Stimulated activated naive CD4-positive, alpha-beta T cell (primary cell): Measurements from ENCODE around the gene ASCC3.
"Not testable (repeated sequence)": the region's sequence is repeated elsewhere in the genome, so short reads cannot be mapped to it uniquely, and the experiment has no call there.

Source experiments
- DNase-seq, 6 experiments: peaks; one replicate each; lab custom pipeline; 2025; lab: John Stamatoyannopoulos, UW

Gene ASCC3, protein sequence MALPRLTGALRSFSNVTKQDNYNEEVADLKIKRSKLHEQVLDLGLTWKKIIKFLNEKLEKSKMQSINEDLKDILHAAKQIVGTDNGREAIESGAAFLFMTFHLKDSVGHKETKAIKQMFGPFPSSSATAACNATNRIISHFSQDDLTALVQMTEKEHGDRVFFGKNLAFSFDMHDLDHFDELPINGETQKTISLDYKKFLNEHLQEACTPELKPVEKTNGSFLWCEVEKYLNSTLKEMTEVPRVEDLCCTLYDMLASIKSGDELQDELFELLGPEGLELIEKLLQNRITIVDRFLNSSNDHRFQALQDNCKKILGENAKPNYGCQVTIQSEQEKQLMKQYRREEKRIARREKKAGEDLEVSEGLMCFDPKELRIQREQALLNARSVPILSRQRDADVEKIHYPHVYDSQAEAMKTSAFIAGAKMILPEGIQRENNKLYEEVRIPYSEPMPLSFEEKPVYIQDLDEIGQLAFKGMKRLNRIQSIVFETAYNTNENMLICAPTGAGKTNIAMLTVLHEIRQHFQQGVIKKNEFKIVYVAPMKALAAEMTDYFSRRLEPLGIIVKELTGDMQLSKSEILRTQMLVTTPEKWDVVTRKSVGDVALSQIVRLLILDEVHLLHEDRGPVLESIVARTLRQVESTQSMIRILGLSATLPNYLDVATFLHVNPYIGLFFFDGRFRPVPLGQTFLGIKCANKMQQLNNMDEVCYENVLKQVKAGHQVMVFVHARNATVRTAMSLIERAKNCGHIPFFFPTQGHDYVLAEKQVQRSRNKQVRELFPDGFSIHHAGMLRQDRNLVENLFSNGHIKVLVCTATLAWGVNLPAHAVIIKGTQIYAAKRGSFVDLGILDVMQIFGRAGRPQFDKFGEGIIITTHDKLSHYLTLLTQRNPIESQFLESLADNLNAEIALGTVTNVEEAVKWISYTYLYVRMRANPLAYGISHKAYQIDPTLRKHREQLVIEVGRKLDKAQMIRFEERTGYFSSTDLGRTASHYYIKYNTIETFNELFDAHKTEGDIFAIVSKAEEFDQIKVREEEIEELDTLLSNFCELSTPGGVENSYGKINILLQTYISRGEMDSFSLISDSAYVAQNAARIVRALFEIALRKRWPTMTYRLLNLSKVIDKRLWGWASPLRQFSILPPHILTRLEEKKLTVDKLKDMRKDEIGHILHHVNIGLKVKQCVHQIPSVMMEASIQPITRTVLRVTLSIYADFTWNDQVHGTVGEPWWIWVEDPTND (N-terminal part only)

DNA sequence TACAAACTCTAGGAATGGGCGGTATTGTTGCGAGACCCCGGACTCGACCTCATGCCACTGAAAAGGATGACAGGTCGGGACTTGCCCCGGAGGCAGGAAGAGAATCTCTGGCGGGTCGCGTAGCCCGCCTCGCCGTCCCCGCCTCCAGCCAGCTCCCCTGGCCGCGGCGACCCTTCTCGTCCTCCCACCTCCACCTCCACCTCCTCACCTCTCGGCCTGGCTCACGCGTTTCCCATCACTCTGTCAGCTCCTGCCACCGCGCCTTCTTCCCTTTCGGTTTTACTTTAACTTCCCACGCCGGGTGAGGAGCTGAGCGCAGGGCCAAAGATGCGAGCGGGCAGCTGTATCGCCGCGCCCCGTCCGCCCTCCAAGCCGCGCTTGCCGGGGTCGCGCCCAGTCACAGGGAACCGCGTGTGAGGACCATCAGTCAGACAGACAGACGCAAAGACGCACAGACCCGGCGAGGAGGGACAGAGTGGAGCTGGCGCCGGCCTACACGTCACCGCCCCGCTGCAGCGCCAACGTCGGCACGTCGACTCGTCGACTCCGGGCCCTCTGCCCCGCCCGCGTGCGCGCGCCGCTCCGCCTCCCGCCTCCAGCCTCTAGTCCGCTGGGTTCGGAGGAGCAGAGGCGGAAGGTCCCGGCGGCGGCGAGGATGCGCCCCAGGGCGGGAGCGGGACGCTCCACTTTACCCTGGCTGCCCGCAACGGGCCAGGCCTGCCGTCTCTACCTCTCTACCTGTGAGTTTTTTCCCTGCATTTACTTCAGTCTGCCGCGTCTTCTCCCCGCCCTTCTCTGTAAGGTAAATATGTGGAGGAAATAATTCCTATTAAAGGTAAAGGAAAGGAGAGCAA, at the start of gene ASCC3:
Gene ASCC3 (minus strand): TSS at position 477 of the 854 bp plus-strand sequence. CDS start 13,332 bp downstream, outside the sequence.
- peak; percentile 74 to 86 (median 81) for DNase-seq

DNA sequence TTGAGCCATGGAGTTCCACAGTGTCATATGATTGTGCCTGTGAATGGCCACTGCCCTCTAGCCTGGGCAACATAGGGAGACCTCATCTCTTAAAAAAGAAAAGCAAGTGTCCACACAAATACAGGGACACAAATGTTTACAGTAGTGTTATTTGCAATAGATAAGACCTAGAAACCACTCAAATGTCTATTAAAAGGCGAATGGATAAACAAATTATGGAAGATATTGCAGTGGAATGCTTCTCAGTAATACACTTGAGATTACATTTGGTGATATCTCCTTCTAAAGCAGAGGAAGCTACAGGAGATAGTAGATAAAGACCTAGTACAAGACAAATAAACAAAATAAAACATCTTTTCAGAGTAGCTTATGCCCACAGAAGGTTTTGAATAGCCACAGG, 44.6 kb upstream of the ASCC3 start:
- no peak for DNase-seq

DNA sequence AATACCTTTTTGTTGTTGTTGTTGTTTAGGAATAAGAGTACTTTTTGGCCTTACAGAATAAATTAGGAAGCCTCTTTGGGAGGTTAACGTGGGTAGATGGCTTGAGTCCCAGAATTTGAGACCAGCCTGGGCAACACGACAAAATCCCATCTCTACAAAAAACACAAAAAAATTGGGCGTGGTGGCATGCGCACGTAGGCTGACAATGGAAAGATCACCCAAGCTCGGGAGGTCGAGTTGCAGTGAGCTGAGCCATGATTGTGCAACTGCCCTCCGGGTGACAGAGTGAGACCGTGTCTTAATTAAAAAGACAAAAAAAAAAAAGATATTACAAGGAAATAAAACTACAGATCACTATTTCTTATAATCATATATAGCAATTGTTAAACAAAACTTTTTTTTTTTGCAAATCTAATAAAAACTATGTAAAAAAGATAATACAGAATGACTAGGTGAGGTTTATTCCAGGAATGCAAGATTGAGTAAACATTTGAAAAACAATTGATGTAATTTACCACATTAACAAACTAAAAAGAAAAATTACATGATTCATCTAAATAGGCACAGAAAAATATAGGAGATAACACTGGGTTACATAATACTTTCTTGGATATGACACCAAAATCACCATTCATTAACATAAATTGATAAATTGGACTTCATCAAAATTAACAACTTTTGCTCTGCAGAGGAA, 43.6 kb upstream of the ASCC3 start:
- DNase-seq = no peak

DNA sequence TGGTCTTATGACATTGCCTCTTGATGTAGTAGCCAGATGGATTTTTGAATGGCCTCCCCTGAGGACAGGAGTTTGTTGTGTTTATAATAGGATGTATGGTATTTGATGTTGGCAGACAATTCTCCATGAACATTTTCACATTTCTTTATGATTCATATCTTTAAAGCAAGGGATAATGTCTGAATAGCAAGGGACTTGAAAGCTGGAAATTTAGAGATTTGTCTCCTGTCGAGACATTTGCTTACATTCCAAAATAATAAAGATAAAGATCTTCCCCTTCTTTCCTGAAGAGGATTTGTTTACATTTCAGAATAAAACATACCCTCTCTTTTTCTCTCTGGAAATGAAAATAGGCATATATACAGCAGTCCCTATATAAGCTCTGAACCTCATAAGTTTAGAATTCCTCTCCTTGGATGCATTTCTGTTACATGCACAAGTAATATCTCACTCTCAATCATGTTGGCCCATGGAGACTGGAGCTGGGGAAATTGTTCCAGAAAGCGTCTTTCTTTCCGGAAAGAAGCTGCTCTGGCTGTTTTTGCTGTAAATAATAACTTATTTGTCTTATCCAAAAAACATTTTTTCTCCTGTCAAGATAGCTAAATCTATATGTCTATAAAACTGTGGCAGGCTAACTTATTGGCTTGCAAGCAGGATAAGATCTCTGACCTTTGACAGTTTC, 42.5 kb upstream of the ASCC3 start:
- no peak for DNase-seq

DNA sequence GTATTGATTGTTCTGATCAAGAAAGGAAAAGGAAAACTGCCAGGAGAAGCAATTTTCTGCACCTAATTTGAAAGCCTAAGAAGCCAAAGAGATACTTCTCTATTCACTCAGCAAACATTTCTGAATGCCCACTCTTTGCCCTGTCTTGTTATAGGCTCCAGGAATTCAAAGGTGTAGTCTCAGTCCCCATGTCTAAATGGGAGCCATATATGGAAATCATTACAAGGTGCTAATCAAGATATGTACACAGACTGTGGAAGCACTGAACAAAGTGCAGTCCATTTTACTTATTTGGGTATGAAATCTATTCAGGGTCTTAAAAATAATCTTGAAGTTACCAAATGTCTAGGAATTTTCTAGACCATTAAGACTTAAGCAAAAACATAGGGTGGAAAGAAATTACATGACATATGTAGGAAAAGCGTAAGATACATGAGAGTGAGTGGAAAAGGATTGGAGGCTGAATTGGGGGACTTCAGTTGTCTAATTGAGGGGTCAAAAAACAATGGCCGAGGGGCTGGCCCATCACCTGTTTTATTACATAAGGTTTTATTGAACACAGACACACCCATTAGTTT, 39.0 kb upstream of the ASCC3 start:
- no peak for DNase-seq

DNA sequence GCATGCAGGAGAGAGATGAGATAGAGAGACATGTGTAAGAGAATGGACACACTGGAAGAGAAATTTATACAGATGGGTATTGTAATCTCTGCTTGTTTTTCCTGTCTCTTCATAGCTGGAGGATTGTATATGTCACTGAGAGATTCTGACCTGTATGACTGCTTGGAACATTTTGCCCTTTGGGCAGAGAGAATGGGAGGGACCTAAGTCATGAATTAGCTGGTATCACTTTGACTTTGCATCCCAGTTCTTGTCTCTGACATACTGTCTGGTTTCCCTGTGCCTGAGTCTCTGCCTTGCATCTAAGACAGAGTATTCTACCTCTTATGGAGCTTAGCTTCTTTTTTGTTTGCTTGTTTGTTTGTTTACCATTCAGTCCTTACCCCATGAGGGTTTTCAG, 37.0 kb upstream of the ASCC3 start:
- DNase-seq = no peak

DNA sequence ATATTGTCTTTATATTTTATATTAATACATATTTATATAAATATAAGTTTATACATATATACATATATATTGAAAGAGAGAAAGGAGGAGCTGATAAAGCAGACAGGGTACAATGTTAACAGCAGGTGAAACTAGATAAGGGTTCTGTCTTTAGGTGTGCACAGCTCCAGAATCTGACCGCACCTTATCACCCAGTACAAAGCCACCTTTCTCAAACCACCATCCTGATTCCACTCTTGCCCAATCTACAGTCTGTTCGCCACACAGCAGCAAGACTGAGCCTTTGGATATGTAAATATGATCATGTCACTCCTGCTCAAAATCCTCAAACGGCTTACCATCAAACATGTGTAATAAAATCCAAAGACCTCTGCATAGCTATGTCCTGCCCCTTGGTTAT, 34.7 kb upstream of the ASCC3 start:
- DNase-seq = no peak

DNA sequence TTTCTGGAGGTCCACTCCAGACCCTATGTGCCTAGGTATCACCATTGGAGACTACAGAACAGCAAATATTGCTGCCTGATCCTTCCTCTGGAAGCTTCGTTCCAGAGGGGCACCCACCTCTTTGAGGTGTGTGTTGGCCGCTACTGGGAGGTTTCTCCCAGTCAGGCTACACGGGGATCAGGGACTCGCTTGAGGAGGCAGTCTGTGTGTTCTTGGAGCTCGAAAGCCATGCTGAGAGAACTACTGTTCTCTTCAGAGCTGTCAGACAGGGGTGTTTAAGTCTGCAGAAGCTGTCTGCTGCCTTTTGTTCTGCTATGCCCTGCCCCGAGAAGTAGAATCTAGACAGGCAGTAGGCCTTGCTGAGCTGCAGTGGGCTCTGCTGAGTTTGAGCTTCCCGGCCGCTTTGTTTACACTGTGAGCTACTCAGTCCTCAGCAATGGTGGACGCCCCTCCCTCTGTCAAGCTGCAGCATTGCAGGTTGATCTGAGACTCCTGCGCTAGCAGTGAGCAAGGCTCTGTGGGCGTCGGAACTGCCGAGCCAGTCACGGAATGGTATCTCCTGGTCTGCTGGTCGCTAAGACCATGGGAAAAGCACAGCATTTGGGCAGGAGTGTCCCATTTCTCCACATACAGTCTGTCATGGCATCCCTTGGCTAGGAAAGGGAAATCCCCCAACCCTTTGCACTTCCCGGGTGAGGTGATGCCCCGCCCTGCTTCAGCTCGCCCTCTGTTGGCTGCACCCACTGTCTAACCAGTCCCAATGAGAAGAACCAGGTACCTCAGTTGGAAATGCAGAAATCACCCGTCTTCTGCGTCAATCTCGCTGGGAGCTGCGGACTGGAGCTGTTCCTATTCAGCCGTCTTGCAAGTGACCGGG, 32.5 kb upstream of the ASCC3 start:
- DNase-seq = peak in 2 of 6 experiments; percentile 1 to 6

DNA sequence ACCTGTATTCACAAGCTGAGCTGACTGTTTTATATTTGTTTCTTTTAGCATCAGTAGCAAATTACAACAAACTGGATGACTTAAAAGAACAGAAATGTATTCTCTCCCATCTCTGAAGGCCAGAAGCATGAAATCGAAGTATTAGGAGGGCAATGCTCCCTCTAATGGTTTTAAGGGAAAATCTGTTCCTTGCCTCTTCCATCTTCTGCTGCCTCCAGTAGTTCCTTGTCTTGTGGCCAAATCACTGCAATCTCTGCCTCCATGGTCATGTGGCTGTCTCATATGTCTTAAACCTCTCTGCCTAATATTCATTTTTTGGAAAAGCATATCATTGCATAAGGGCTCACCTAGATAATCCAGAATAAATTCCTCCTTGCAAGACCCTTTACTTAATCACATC, 25.2 kb upstream of the ASCC3 start:
- DNase-seq = no peak

DNA sequence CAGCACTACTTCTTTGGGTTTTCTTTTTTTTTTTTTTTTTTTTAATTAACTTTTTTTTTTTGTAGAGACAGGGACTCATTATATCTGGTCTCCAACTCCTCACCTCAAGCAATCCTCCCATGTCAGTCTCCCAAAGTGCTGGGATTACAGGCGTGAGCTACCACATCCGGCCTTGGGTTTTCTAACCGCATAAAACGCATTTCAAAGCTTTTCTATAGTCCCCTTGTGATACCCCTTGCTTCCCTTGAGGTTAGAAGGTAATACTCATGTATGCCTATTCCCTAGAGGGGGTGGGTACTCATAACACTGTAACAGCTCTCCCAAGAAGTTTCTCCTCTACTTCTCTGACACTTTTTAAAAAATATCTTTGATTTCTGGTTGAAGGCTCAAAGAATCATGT, 23.9 kb upstream of the ASCC3 start:
- DNase-seq = no peak

DNA sequence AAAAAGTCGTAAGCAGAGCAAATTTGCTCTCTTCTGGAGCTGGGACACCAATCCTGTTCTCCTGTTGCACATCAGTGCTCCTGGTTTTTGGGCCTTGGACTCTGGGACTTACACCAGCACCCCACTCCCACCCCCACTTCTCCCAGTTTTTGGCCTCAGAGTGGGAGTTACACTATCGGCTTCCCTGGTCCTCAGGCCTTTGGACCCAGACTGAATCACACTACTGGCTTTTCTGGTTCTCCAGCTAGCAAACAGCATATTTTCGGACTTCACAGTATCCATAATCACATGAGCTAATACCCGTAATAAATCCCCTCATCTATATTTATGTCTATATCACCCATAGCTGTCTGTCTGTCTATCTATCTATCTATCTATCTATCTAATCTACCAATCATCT, 23.2 kb upstream of the ASCC3 start:
- no peak for DNase-seq

DNA sequence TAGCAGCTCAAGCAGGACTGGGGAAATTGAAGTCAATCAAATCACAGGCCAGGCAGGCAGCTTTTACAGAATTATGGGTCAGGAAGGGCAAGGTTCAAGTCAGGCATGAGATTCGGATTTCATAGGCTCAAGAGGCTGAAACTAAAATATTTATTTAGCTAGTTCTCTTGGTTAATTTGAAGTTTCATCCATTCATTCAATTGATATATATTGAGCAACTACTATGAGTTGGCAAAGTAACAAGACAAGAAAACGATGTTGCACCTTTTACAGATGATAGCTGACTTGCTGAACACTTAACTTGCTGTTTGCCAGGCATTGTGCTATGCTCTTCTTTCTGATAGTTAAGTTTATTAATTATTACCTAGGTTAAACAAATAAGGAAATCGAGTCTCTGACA, 20.5 kb upstream of the ASCC3 start:
- DNase-seq = no peak

DNA sequence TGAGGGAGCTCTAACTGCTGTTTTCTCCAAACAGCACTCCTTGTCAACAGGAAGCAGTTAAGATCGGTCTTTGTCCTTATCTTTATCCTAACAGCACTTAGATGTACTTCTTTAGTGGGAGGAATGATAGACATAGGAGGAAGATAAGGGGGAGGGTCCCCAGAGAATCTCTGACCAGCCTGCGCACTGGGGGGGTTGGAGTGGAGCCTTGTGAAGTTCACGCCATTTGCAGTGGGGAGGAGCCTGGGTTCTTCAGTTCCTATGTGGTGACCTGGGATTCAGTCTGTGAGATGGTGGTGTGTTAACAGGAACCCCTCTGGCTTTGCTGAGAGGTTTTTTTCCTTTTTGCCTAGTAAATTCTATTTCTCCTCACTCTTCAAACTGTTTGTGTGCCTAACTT, 18.1 kb upstream of the ASCC3 start:
- no peak for DNase-seq

DNA sequence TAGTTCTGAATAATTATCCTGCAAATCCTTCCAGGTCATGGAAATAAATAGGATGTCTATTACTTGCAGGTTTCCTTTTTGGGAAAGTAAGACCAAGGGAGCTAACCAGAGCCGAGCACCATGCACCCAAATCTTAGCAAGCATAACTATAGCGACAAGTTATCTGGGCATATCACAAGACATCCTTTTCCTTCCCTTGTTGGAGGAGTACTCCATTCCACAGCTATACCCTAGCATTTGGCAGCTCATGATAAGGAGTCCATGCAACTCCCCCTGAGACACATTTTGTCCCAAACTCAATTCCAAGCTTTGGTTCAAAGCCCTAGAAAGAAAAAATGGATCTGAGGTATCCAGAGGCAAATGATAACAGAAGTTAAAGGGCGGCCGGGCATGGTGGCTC, 16.5 kb upstream of the ASCC3 start:
- no peak for DNase-seq

DNA sequence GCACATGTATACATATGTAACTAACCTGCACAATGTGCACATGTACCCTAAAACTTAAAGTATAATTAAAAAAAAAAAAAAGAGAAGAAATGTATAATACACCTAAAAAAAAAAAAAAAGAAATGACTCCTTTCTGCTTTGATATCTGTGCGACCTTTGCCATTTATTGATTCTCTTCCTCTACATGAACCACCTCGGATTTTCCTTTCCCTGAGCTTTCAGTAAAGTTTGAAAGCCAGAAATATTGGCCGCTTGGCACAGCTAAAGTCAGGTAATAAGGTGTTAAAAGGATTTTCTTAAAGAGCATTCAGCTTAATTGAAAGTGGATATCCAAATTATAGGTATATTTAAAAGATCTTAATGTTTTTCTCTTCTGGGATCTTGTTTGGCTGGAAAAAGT, 12.6 kb upstream of the ASCC3 start:
- no peak for DNase-seq

DNA sequence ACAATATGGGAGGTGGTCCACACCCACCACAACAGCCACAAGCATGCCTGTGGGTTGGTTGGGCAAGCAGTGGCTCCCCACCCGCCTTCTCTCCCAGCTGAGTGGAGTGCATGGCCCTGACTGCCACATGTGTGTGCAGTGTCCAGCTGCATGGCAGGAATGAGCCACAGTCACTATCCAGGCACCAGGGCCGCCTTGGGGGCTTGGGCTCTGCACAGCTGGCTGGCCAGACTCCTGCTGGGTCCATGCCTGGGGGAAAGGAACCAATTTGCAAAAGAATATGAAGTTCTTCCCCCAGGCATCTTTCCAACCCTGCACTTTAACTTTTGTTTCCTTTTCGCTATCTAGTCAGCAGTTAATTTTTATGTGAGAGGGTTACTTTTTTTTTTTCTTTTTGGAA, 11.6 kb upstream of the ASCC3 start:
- DNase-seq = no peak

DNA sequence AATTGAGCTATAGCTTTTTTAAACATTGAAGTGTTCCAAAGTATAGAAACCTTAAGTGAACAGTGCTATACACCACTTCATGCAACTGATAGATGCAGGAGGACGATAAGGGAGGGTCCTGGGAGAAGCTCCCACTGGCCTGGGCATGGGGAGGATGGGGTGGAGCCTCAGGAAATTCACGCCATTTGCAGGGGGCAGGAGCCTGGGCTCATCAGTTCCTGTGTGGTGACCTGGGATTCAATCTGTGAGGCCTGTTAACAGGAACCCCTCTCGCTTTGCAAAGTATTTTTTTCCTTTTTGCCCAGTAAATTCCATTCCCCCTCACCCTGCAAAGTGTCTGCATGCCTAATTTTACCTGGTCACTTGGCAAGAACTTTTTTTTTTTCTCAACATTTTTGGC, 11.0 kb upstream of the ASCC3 start:
- DNase-seq = no peak

DNA sequence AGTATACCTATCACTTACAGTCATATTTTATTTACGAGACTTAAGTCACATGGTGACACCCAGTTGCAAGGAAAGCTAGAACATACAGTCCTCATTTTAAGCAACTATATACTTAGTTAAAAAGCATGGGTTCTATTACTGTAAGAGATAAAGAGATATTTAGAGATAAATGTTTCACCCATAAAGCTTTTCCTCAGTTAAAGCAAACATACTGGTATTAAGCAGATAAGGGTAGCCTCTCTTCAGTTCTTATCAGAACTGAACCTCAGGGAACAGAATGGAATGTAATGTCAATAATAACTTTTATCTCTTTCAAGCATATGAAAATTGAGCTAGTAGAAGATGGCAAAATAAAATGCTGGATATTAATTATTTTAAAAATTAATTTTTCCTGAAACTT, 9.9 kb upstream of the ASCC3 start:
- DNase-seq = no peak

DNA sequence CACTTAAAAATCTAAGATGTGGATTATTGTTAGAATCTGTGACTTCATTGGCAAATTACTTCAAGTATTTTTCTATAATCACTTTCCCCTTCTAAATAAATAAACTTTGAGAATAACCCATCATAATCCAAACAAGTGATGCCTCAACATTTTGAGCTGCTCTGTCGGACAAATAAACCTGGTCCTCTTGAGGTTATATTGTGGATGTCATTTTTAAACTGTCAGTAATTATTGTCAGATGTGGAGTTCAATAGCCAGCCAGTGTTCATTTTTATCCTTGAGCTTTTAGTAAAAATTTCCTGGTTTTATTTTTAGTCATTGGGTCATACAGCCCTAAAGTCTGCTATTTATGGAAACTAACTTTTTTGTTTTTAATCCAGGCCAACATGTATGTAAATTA, 9.5 kb upstream of the ASCC3 start:
- not testable (repeated sequence) for DNase-seq
